Measurements from ENCODE around the gene OR2J3. TPM values are rescaled to one million over a fixed set of nuclear protein-coding genes. Genes with fewer than 3 reads are reported as not detected.

The OR2J3 gene
- polyA plus RNA-seq (2013) = not detected

GRCh38 chr6:29107758-29108157 lies at the start of gene OR2J3:
TSS of gene OR2J3 (plus strand) at chr6:29108058. CDS start at chr6:29111891, 3,833 bp downstream.
- 67% methylated on average over 1 of the region's 1 CpG for WGBS (ENCODE audit: insufficient coverage)
- Histone ChIP-seq H3K4me1 (ENCODE audit: control extremely low read depth in 1 of 4, control insufficient read depth in 4 of 4, insufficient read depth in 4 of 4, low read length in 3 of 4) (no peaks in the 10 kb centered on the region), H3K27ac (ENCODE audit: insufficient read depth in 1 of 2, low read depth in 1 of 2, low read length in 2 of 2, poor library complexity in 1 of 2, severe bottlenecking in 2 of 2) (no peak within 1 kb of the TSS), H3K27me3 (replicated peaks in 2 of 5; ENCODE audit: control insufficient read depth in 4 of 5, insufficient read depth in 5 of 5, low read length in 4 of 5) (peaks cover 0 to 15% (median 0%) of the 10 kb centered on the region in 5 experiments), H3K4me3 (ENCODE audit: control insufficient read depth in 1 of 7, extremely low read depth in 1 of 7, insufficient read depth in 4 of 7, low read depth in 2 of 7, low read length in 6 of 7) (no peak within 1 kb of the TSS), H3K9me3 (ENCODE audit: control extremely low read depth in 1 of 5, control insufficient read depth in 4 of 5, insufficient read depth in 2 of 5, low read depth in 1 of 5, low read length in 4 of 5) (no peaks in the 10 kb centered on the region), H3K36me3 (ENCODE audit: control insufficient read depth in 4 of 4, insufficient read depth in 4 of 4, low read length in 3 of 4) (no peaks in the 10 kb centered on the region)
- POLR2A ChIA-PET = no interaction called here
- CTCF ChIA-PET = no interaction called here
- no peak for DNase-seq

DNA sequence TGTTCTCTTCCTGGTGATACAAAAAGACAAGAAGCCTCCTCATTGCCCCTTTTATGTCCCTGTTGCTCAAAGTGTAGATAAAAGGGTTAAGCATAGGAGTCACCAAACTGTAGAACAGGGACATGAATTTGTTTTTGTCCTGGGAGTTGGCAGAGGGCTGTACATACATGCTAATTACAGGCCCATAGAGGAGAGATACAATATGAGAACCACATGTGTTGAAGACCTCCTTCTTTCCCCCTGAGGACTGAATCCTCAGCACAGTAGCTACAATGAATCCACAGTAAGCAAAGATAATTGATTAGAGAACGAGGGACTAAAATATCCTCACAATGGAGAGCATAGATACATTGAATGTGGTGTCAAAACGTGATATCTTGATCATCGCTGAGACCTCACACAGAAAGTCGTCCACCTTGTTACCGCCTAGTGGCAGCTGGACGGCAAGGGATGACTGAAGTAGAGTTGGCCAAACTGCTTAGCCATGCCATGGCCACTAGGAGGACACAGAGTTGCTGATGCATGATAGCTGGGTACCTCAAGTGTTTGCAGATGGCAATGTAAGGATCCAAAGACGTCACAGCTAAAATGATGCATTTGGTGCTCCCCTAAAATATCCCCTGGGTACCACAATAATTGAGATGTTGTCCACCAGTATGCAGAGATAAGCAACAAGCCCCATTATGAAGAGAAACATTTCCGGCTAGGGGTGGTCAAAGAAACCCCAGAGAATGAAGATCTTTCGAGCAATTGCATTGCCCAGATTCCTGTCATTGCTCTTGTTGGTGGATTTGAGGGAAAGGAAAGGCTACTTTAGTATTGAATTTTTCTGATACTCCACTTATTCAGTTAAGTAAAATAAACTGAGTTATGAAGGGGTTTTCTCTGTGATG lies 35.8 kb upstream of the OR2J3 start:
- ChIA-PET POLR2A (no interaction called here), CTCF (no interaction called here)
- Histone ChIP-seq H3K9me3 (ENCODE audit: control extremely low read depth in 1 of 5, control insufficient read depth in 4 of 5, insufficient read depth in 2 of 5, low read depth in 1 of 5, low read length in 4 of 5) (peaks cover 0 to 2% (median 0%) of the 10 kb centered on the region in 5 experiments), H3K4me1 (ENCODE audit: control extremely low read depth in 1 of 4, control insufficient read depth in 4 of 4, insufficient read depth in 4 of 4, low read length in 3 of 4) (no peaks in the 10 kb centered on the region), H3K27me3 (replicated peaks in 2 of 5; ENCODE audit: control insufficient read depth in 4 of 5, insufficient read depth in 5 of 5, low read length in 4 of 5) (peaks cover 2 to 19% (median 10%) of the 10 kb centered on the region in 5 experiments), H3K4me3 (ENCODE audit: control insufficient read depth in 1 of 7, extremely low read depth in 1 of 7, insufficient read depth in 4 of 7, low read depth in 2 of 7, low read length in 6 of 7) (no peak overlapping the region), H3K27ac (ENCODE audit: insufficient read depth in 1 of 2, low read depth in 1 of 2, low read length in 2 of 2, poor library complexity in 1 of 2, severe bottlenecking in 2 of 2) (no peak overlapping the region), H3K36me3 (ENCODE audit: control insufficient read depth in 4 of 4, insufficient read depth in 4 of 4, low read length in 3 of 4) (no peaks in the 10 kb centered on the region)
- peak; percentile 22 to 57 (median 52) for DNase-seq
- WGBS (ENCODE audit: insufficient coverage) = 39% methylated on average over 7 of the region's 9 CpGs

DNA sequence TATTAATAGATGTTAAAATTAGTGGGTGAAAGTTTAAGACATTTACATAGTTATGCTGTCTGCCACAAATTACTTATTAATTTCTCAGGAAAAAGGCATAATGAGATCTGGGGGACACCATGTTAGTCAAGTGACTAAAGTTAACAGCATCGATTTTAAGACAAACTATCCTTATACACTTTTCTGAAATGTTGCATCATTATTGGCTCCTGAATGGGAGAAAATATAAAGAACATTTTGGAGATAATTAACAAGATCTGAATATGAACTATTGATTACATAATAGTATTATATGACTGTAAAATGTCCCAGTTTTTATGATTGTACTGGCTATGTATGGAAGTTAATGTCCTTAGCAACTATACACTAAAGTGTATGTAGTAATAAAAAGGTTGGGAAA lies 28.7 kb upstream of the OR2J3 start:
- H3K27ac ChIP-seq (ENCODE audit: insufficient read depth in 1 of 2, low read depth in 1 of 2, low read length in 2 of 2, poor library complexity in 1 of 2, severe bottlenecking in 2 of 2) = no peak overlapping the region
- no peaks in the 10 kb centered on the region for H3K36me3 ChIP-seq (ENCODE audit: control insufficient read depth in 4 of 4, insufficient read depth in 4 of 4, low read length in 3 of 4)
- H3K9me3 ChIP-seq (ENCODE audit: control extremely low read depth in 1 of 5, control insufficient read depth in 4 of 5, insufficient read depth in 2 of 5, low read depth in 1 of 5, low read length in 4 of 5) = peaks cover 0 to 2% (median 0%) of the 10 kb centered on the region in 5 experiments
- no CpG with 5 or more reads among the region's 1 CpG for WGBS (ENCODE audit: insufficient coverage)
- no peak overlapping the region for H3K4me3 ChIP-seq (ENCODE audit: control insufficient read depth in 1 of 7, extremely low read depth in 1 of 7, insufficient read depth in 4 of 7, low read depth in 2 of 7, low read length in 6 of 7)
- no peaks in the 10 kb centered on the region for H3K4me1 ChIP-seq (ENCODE audit: control extremely low read depth in 1 of 4, control insufficient read depth in 4 of 4, insufficient read depth in 4 of 4, low read length in 3 of 4)
- DNase-seq = no peak
- POLR2A ChIA-PET = no interaction called here
- peaks cover 0 to 7% (median 3%) of the 10 kb centered on the region in 5 experiments for H3K27me3 ChIP-seq (replicated peaks in 2 of 5; ENCODE audit: control insufficient read depth in 4 of 5, insufficient read depth in 5 of 5, low read length in 4 of 5)
- CTCF ChIA-PET = no interaction called here

GRCh38 chr6:29081312-29081711 lies 26.5 kb upstream of the OR2J3 start:
- no peaks in the 10 kb centered on the region for H3K9me3 ChIP-seq (ENCODE audit: control extremely low read depth in 1 of 5, control insufficient read depth in 4 of 5, insufficient read depth in 2 of 5, low read depth in 1 of 5, low read length in 4 of 5)
- H3K27ac ChIP-seq (ENCODE audit: insufficient read depth in 1 of 2, low read depth in 1 of 2, low read length in 2 of 2, poor library complexity in 1 of 2, severe bottlenecking in 2 of 2) = no peak overlapping the region
- H3K27me3 ChIP-seq (replicated peaks in 2 of 5; ENCODE audit: control insufficient read depth in 4 of 5, insufficient read depth in 5 of 5, low read length in 4 of 5) = peaks cover 0 to 4% (median 0%) of the 10 kb centered on the region in 5 experiments
- DNase-seq = no peak
- no peaks in the 10 kb centered on the region for H3K4me1 ChIP-seq (ENCODE audit: control extremely low read depth in 1 of 4, control insufficient read depth in 4 of 4, insufficient read depth in 4 of 4, low read length in 3 of 4)
- H3K4me3 ChIP-seq (ENCODE audit: control insufficient read depth in 1 of 7, extremely low read depth in 1 of 7, insufficient read depth in 4 of 7, low read depth in 2 of 7, low read length in 6 of 7) = no peak overlapping the region
- CTCF ChIA-PET = no interaction called here
- no peaks in the 10 kb centered on the region for H3K36me3 ChIP-seq (ENCODE audit: control insufficient read depth in 4 of 4, insufficient read depth in 4 of 4, low read length in 3 of 4)
- POLR2A ChIA-PET = no interaction called here

DNA sequence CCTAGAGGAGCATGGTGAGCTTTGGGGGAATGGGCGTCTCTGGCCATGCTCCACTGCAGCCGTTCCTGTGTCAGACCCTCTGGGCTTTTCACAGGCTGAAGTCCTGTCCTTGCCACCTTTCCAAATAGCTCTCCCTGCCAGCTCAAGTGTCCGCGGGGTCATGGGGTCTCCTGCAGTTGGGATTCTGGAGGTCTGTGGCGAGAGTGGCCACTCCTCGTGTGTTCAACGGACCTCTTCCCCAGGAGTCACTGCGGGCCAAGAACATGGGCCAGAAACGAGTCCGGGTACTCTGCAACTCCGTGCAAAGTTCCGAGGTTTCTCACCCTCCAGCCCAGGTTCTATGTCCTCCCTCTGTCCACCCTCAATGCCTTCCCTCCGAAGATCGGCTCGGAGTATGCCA lies 25.4 kb upstream of the OR2J3 start:
- ChIA-PET CTCF (no interaction called here), POLR2A (no interaction called here)
- Histone ChIP-seq H3K9me3 (ENCODE audit: control extremely low read depth in 1 of 5, control insufficient read depth in 4 of 5, insufficient read depth in 2 of 5, low read depth in 1 of 5, low read length in 4 of 5) (no peaks in the 10 kb centered on the region), H3K4me3 (ENCODE audit: control insufficient read depth in 1 of 7, extremely low read depth in 1 of 7, insufficient read depth in 4 of 7, low read depth in 2 of 7, low read length in 6 of 7) (no peak overlapping the region), H3K36me3 (ENCODE audit: control insufficient read depth in 4 of 4, insufficient read depth in 4 of 4, low read length in 3 of 4) (no peaks in the 10 kb centered on the region), H3K4me1 (ENCODE audit: control extremely low read depth in 1 of 4, control insufficient read depth in 4 of 4, insufficient read depth in 4 of 4, low read length in 3 of 4) (no peaks in the 10 kb centered on the region), H3K27ac (ENCODE audit: insufficient read depth in 1 of 2, low read depth in 1 of 2, low read length in 2 of 2, poor library complexity in 1 of 2, severe bottlenecking in 2 of 2) (no peak overlapping the region), H3K27me3 (replicated peaks in 2 of 5; ENCODE audit: control insufficient read depth in 4 of 5, insufficient read depth in 5 of 5, low read length in 4 of 5) (peaks cover 0 to 5% (median 0%) of the 10 kb centered on the region in 5 experiments)
- WGBS (ENCODE audit: insufficient coverage) = 93% methylated on average over 11 of the region's 15 CpGs
- DNase-seq = no peak

DNA sequence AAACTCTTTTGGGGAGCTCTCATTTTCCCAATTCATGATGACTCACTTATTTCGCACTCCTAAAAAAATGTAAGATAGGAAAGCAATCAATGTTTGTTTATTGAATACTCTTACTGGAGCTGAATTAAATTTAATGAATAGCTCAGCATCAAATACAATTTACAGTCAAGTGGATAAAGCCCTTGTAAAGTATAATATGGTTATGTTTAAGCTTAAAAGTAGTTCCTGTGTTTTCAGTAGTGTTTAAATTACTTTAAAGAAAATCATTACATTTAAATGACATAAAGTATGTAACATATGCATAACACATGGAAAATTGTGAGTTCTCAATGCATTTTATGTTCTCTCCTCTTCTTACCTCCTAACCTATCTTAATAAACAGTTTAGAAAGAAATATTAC lies 20.6 kb upstream of the OR2J3 start, which contains the start of gene OR2B3:
TSS of gene OR2B3 (minus strand) at position 101 of the 400 bp plus-strand sequence. CDS start at position 36, 65 bp downstream.
- H3K27me3 ChIP-seq (replicated peaks in 2 of 5; ENCODE audit: control insufficient read depth in 4 of 5, insufficient read depth in 5 of 5, low read length in 4 of 5) = peaks cover 0 to 9% (median 1%) of the 10 kb centered on the region in 5 experiments
- no CpG with 5 or more reads among the region's 1 CpG for WGBS (ENCODE audit: insufficient coverage)
- no peak within 1 kb of the TSS for H3K27ac ChIP-seq (ENCODE audit: insufficient read depth in 1 of 2, low read depth in 1 of 2, low read length in 2 of 2, poor library complexity in 1 of 2, severe bottlenecking in 2 of 2)
- H3K4me1 ChIP-seq (ENCODE audit: control extremely low read depth in 1 of 4, control insufficient read depth in 4 of 4, insufficient read depth in 4 of 4, low read length in 3 of 4) = no peaks in the 10 kb centered on the region
- CTCF ChIA-PET = no interaction called here
- H3K36me3 ChIP-seq (ENCODE audit: control insufficient read depth in 4 of 4, insufficient read depth in 4 of 4, low read length in 3 of 4) = no peaks in the 10 kb centered on the region
- H3K4me3 ChIP-seq (ENCODE audit: control insufficient read depth in 1 of 7, extremely low read depth in 1 of 7, insufficient read depth in 4 of 7, low read depth in 2 of 7, low read length in 6 of 7) = no peak within 1 kb of the TSS
- POLR2A ChIA-PET = no interaction called here
- no peak for DNase-seq
- H3K9me3 ChIP-seq (ENCODE audit: control extremely low read depth in 1 of 5, control insufficient read depth in 4 of 5, insufficient read depth in 2 of 5, low read depth in 1 of 5, low read length in 4 of 5) = no peaks in the 10 kb centered on the region

- Histone ChIP-seq H3K4me1 (ENCODE audit: control extremely low read depth in 1 of 4, control insufficient read depth in 4 of 4, insufficient read depth in 4 of 4, low read length in 3 of 4) (no peaks in the 10 kb centered on the region), H3K27me3 (replicated peaks in 2 of 5; ENCODE audit: control insufficient read depth in 4 of 5, insufficient read depth in 5 of 5, low read length in 4 of 5) (peaks cover 0 to 14% (median 2%) of the 10 kb centered on the region in 5 experiments), H3K27ac (ENCODE audit: insufficient read depth in 1 of 2, low read depth in 1 of 2, low read length in 2 of 2, poor library complexity in 1 of 2, severe bottlenecking in 2 of 2) (no peak overlapping the region), H3K9me3 (ENCODE audit: control extremely low read depth in 1 of 5, control insufficient read depth in 4 of 5, insufficient read depth in 2 of 5, low read depth in 1 of 5, low read length in 4 of 5) (no peaks in the 10 kb centered on the region), H3K4me3 (ENCODE audit: control insufficient read depth in 1 of 7, extremely low read depth in 1 of 7, insufficient read depth in 4 of 7, low read depth in 2 of 7, low read length in 6 of 7) (no peak overlapping the region), H3K36me3 (ENCODE audit: control insufficient read depth in 4 of 4, insufficient read depth in 4 of 4, low read length in 3 of 4) (no peaks in the 10 kb centered on the region)
- WGBS (ENCODE audit: insufficient coverage) = 100% methylated on average over 1 of the region's 3 CpGs
- ChIA-PET CTCF (no interaction called here), POLR2A (no interaction called here)
- DNase-seq = no peak
Measured at GRCh38 chr6:29092957-29093356, 14.9 kb upstream of the OR2J3 start.

Measured in common myeloid progenitor, CD34-positive (primary cell).